SHP77 treated with DMSO at 0.1 percent for 48 hours (cell line): Measurements from ENCODE around the gene NEB.
"Not testable (repeated sequence)": the region's sequence is repeated elsewhere in the genome, so short reads cannot be mapped to it uniquely, and the experiment has no call there.

ENCODE experiments used
- DNase-seq: peaks from one replicate; lab custom pipeline; 2025; lab: John Stamatoyannopoulos, UW

NEB gene

DNA sequence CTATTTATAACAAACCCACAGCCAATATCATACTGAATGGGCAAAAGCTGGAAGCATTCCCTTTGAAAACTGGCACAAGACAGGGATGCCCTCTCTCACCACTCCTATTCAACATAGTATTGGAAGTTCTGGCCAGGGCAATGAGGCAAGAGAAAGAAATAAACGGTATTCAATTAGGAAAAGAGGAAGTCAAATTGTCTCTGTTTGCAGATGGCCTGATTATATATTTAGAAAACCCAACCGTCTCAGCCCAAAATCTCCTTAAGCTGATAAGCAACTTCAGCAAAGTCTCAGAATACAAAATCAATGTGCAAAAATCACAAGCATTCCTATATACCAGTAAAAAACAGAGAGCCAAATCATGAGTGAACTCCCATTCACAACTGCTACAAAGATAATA lies 176.4 kb downstream of the NEB start:
- not testable (repeated sequence) for DNase-seq

DNA sequence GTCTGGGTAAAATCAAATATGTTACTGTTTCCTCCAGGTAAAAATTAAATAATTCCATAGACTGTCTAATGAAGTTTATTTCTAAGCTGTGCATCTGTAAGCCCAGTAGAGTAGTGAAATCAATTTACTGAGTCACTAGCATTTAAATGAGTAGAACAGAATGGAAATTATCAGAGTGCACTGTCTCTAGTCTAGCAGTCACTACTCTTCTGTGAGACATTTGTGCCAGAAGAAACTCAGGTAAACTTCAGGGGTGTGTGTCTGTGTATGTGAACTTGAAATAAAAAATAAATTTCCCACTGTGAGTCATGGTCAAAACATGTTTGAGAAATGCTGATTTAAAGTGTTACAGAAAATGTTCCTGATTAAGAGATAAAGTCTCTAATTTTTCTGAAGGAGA lies 178.2 kb downstream of the NEB start:
- DNase-seq, result no peak

DNA sequence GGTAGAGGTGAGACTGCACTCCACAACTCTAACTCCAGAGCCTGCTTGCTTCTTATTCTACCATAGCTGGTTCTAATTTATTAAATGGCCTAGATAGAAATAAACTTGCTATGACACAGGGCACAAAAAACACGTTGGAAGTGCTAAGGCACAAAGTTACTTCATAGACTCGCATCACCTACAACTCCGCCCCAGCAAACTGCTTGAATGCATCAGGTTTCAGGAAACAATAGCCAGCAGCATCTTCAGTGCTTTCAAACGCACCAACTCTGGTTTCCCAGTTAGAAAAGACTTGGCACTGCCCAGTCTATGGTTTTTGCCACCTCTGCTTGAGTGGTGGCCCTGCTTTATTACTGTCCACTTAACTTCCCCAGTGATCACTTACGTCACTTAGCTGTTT lies 182.0 kb downstream of the NEB start:
- DNase-seq, result no peak

DNA sequence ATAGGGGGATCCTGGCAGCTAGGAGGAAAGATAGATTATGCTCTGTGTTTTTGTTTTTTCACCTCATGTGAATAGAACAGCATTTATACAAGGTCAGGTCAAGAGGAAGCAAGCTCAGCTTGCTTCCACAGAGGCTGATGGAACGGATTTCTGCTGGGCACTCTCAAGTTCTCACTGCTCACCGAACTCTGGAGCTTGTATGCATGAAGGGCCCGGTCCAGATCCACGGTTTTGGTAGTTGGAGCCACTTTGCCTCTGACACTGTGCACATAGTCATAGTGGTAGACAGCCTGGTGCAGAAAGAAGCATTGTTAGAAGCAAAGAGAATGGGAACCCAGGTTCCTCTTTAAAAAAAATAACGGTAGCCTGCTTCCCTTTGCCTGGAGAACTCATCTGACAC lies 182.7 kb downstream of the NEB start:
- DNase-seq, result no peak

DNA sequence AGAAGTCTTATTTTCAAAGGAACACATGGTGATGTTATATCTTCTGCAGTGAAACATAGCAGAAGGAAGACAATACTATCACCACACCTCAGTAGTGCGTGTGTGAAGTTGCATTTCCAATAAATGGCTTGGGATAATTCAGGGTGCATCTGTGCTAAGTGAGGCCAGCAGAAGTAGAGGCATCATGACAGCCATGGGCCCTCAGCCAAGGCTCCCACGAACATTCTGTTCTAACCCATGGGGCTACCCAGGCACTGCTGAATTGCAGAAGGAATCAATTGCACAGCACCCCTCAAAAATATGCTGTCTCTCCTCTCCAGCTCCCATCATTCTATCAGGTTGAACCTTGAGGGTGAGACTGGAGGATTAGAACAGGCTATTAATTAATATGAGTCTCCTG lies 185.1 kb downstream of the NEB start:
- no peak for DNase-seq

DNA sequence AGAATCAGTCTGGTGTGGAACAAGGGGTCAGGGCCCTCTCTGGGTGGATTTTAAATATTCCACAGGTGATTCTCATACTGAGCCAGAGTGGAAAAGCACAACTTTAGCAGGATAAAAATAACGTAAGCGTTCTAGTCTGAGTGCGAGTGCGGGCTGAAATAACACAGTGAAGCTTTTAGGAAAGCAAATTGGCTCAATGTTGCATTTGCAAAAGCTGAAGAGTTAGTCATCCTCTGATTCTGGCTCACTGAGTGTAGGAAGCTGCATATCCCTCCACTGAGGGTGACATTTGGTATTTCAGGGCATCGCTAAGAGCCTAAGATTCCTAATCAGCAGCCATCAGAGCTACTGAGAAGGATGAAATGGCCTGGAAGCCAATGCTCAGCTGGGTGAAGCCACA lies 189.8 kb downstream of the NEB start:
- no peak for DNase-seq

DNA sequence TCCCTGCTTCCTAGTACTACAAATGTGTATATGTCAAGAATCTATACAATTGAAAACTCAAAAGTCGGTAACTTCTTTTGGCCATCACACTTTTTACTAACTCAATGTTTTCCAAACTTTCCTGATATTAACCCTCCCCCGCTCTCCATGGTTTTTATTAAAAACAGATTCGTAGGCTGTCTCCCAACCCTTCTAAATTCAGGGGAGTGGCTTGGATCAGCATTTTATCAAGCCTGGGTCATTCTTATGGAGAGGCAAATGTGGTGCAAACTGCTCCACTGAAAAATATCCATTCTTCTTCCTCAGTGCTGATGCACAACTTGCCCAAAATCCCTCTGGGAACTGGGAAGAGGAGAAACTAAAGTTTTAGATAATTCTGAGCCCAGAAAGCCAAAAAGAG lies 190.4 kb downstream of the NEB start:
- DNase-seq, result no peak

DNA sequence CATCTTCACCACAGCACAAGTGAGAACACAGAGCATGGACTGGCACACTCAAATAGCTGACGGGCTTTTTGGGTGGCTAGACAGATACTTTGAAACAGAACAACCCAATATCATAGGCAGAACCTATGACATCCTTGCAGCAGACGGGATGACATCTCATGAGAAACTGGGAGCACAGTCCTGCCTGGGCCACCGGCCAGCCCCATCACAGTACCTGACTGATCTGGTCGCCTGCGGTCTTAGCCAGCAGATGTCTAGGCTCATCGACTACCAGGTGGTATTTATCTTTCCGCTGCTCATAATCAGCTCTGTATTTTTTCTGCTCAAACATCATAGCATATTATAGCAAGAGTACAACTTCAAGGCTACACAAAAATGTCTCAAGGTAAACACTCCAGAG lies 200.3 kb downstream of the NEB start:
- DNase-seq, result no peak

DNA sequence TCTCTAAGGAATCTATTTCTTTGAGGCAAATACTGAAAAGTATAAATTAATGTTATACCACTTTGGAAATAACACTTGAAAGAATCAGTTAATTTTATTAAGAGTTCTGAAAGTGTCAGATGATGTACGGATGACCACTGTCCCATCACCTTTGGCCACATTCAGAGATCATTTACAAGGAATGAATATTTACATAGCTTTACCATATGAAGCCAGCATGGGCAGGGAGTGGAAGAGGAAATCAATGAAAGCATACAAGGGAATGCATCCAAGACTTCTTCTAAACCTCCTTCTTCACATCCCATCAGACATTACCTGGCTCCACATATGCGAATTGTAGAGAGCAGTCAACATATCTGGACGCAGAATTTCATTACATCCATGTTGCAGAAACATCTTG lies 201.1 kb downstream of the NEB start:
- no peak for DNase-seq

DNA sequence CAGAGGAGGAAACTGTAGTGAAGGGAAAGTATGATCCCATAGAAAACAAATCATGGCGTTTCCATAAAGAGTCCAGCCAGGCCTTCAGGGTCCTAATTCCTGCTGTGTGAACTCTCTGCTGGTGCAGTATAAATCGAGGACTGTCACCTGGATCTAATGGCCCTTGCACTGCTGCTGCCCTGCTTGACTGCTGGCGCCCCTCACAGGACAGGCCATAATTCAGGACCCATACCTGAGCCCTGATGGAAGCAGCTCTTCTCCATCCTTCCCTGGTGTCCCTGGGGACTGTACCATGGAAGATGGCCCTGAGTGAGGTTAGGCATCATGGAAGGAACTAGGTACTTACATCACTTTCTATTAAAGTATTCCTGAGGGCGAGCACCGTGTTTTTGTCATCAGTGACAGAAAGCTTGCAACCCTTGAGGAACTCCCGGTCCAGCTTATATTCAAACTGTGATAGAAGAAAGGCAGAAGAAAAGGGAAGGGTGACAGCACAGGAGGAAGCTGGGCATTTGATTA lies 207.6 kb downstream of the NEB start:
- no peak for DNase-seq

DNA sequence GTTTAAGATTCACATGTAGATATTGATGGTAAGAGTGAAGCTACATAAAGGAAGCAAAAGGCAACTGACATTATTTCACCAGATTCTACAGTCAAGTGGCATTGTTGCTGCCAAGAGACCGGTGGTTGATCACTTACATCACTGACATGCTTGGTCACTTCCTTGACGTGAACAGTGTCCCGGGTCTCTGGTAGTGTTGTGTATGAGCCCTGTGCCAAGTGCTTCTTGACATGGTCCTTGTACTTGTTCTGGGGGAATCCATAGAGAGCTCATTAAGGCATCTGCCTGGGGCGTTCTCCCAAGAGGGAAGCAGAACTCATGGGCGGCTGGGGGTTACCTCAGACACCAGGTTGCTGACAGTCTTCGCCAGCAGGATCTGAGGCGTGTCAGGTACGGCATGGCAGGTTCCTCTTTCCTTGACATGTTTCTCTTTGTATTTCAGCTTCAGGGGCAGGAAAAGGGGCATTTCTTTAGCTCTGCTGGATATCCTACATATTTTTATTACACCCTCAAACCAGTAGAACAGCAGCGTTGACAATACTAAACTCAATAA lies 208.4 kb downstream of the NEB start:
- no peak for DNase-seq

DNA sequence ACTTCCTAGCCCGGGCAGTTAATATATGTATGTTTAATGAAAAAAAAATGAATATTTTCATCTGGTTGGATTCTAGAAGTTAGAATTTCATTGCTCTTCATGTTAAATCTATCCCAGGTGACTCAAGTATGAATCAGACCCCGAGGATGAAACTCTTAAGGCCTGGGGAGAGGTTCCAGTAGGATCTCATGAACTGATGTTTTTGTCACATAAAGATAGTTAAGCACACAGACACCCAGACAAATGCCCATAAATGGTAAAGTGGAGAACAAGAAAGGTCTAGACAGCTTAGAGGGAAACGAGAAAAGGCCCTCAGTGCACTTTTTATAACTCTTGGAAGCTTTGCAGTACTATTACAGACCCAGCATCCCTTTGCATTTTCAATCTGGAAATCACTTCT lies 210.4 kb downstream of the NEB start:
- no peak for DNase-seq

DNA sequence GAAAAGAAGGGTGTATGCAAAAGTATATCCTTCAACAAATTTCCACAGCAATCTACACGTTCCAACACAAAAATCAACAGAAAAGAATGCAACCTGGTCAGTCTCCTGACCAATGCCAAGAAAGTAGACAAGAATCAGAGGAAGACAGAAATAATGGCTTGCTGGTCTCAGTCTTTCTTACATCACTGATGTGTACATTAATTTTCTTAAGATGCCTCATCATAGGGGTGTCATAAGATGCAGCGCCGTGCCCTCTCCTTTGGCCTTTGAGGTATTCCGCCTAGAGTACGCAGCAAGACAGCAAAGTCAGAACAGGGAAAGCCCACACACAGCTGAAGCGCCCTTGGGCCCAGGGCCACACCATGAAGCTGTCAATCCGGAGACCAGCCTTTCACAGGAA lies 211.7 kb downstream of the NEB start:
- no peak for DNase-seq

DNA sequence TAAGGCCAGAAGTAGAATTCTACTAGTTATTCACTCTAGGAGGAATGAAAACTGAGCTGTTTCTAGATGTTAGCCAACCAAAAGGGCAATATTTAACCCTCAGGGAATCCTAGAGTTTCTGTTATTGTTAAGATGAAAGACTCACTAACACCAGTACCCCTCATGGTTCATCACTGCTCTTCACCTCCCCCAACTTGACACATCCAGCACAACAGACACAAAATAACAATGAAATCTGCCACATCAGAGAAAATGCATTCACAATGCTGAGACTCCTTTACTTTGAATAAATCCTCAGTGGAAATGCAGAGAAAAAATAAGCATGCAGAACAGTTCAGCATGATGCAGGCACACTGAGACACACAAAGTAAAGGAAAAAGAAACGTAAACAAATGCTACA lies 213.3 kb downstream of the NEB start:
- no peak for DNase-seq

DNA sequence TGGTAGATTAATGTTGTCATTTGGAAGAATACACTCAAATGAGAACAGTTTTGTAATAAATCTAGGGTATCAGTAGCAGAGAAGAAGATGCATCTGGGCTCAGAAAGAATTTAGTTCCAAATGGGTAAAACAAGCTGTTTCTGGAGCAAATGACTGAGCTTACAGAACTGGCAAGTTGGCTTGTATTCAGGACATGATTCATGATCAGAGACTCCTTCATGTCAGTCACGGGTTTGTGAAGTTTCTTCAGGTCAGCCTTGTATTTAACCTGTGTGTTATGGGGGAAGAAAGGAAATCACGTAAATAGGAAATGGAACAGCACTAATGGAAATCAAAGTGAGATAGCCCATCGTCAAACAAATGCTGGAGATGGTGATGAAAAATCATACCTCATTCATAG lies 215.5 kb downstream of the NEB start:
- DNase-seq, result no peak

DNA sequence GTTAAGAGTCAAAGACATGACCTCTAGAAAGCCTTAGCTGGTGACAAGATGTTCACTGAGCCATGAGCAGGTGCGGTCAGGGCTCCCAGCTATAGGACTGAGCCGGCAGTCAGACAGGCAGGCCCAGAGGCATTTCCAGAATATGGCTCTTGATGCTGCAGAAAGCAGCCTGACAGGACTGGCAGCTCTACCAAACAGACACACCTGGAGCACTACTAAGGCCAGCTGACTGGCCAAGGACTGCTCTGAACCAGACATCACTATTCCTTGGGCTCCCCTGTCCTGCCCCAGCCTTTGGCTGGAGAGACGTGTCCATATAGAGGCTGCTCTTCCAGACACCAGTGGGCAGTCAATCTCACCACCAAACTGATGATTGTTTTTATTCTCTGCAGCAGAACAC lies 225.8 kb downstream of the NEB start:
- no peak for DNase-seq

DNA sequence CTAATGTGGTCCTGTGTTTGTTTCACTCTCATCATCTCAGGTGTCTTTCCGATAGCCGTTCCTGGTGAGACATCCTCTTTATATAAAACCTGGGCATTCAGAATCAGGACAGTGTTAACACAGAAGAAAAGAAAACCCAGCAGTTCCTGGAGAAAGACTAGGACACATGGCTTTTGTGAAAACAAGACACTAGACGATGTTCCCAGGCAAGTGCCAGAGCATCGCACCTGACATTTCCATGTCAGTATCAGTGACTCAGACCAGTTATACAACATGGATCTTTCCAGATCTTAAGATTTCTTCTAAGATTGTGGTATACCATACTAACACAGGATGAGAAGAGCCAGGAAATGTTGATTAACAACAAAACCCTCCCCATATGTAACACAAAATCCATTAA lies 228.1 kb downstream of the NEB start:
- no peak for DNase-seq

DNA sequence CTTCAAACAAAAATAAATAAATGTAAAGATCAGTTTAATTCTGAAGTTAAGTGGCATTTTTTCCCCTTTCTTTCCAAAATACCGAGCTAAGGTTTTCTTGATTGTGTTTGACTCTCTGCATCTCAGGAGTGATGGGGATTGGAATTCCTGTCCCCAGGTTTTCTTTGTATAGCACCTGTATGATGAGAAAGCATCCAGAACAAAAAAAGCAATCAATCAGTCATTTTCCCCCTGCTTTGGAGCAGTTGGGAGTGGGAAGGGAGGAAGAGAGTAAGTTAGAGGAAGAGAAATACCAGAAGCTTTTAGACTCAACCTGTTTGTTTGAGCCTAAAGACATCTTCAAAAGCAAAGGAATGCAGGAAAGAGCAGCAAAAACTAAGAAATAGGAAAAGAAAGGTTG lies 236.1 kb downstream of the NEB start:
- DNase-seq, result no peak

DNA sequence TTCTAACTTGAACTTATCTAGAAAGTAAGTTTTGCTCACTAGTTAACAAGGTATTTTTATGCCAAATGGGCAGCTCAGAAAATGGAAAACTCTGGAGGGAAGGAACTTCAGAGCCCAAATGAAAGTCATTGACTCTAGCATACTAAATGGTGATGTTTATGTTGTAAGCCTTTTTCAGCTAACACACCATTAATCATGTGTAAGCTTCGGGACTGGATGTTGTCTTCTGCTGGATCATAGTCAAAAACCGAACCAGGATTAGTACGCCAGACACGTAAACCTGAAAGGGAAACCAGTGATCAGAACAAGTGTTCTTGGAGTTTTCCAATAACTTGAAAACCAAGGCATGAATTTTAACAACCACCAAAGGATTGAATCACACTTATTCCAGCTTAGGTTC lies 242.8 kb downstream of the NEB start:
- no peak for DNase-seq

DNA sequence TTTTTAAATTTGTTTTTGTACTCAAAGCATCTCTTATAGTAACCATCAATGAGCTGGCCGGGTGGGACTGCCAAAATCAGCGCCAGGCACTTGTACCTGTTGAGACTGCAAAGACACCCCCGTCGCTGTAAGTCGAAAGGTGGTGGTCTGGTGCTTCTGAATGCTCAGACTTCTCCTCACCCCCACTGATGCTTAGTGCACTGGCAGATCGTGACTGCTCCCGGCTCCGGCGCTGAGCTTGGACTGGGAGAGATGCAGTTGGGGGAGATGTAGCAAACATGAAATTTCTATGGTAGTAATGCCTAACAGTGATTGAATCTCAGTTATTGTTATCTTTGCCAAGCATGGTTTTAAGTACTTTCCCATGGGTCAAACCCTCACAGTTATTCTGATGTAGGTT lies 244.0 kb downstream of the NEB start:
- DNase-seq, result no peak

DNA sequence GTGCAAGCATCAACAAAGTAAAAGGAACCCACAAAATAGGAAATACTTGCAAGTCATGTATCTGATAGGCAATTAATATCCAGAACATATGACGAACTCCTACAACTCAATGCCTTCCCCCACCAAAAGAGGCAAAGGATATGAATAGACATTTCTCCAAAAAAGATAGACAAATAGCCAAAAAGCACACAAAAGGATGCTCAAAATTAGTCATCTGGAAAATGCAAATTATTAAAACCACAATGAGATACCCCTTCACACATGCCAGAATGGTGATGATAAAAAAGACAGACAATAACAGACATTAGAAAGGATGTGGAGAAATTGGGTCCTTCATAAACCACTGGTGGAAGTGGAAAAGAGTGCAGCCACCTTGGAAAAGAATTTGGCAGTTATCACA lies 248.2 kb downstream of the NEB start:
- no peak for DNase-seq

DNA sequence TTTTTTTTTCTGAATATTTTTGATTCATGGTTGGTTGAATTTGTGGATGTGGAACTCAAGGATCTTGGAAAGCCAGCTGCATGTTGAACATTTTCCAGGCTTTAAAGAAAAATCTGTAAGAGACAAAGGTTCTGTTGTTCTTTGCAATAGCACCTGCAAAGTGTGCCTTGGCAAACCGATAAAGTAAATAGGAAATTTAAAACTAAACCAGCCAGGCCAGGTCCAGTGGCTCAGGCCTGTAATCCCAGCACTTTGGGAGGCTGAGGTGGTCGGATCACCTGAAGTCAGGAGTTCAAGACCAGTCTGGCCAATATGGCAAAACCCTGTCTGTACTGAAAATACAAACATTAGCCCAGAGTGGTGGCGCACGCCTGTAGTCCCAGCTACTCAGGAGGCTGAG lies 250.2 kb downstream of the NEB start:
- no peak for DNase-seq

DNA sequence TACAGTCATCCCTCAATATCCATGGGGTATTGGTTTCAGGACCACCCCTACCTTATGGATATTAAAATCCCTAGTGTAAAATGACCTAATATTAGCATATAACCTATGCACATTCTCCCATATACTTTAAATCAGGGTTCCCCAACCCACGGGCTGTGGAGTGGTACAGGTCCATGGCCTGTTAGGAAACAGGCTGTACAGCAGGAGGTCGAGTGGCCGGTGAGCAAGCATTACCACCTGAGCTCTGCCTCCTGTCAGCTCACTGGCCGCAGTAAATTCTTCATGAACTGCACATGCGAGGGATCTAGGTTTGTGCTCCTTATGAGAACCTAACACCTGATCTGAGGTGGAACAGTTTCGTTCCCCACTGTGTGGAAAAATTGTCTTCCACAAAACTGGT lies 250.7 kb downstream of the NEB start:
- no peak for DNase-seq

DNA sequence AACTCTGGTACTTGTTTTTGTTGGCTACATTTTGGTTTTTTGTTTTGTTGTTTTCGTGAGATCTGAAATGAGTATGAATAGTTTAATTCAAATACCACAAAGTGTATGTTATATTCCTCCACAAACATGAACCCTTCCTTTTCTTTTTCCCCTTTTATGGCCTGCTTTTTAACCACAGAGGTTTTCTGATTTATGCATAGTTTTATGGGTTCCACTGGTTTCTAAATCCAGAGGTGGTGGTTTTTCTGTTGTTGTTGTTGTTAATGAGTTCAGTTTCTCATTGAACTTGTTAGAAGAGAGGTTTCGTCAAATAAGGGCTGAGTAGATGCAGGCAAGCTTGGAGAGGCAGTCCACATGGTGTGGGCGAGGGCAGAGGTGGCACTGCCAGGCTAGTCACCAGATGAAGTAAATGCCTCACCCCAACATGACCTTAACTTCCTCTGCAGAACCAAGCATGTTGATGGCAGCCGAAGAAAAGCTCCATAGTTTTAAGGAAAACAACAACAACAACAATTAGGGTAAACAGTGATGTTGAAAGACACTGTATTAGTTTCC lies 252.0 kb downstream of the NEB start:
- no peak for DNase-seq

DNA sequence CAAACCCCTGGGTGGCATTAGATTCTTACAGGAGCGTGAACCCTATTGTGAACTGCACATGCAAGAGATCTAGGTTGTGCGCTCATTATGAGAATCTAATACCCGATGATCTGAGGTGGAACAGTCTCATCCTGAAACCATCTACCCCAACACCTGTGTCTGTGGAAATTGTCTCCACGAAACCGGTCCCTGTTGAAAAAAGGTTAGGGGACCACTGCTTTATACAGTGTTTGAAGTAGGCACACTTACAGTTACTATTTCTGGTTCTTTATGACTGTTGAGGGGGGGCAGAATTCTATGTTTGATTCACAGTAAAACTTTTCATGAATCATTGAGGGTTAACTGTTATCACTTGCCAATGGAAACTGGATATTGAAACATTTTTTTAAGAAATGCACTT lies 252.5 kb downstream of the NEB start:
- DNase-seq, result no peak
